GM12878 (cell line): Measurements from ENCODE around the gene BIRC6. TPM values are rescaled to one million over a fixed set of nuclear protein-coding genes. Genes with fewer than 3 reads are reported as not detected.

Experiments
- ATAC-seq: fragments of 200-7000 bp; cut with Tn5 transposase; 3 replicates; pipeline ENCODE4 v1.9.1; 2020; ENCODE audit warnings: mild to moderate bottlenecking, moderate library complexity
- BruUV-seq: library from RNA; stranded (reverse); fragments of 400-500 nt; replicated peaks from 2 replicates; lab custom pipeline; 2021; lab: Mats Ljungman, UMichigan
- CTCF ChIA-PET: fragments of 300-600 bp; sonication (Branson Sonifier 250); formaldehyde crosslinking; extraction: SDS; loops from one replicate; lab custom pipeline; 2021; ENCODE audit warnings: inconsistent platforms; lab: Yijun Ruan, JAX
- POLR2A ChIA-PET: fragments of 350-600 bp; formaldehyde crosslinking; extraction: SDS; loops from one replicate; lab custom pipeline; 2021; ENCODE audit warnings: inconsistent platforms; lab: Charles Lee
- RAD21 ChIA-PET: fragments of 300-600 bp; sonication (Branson Sonifier 250); formaldehyde crosslinking; loops from one replicate; lab custom pipeline; 2023; ENCODE audit warnings: antibody characterized with exemption; ENCODE audit not compliant: unreplicated experiment; lab: Charles Lee
- SMC1A ChIA-PET: fragments of 300-600 bp; sonication (Branson Sonifier 250); formaldehyde crosslinking; loops from one replicate; lab custom pipeline; 2023; ENCODE audit not compliant: unreplicated experiment, uncharacterized antibody; lab: Charles Lee
- DNase-seq: peaks from one replicate; pipeline ENCODE4 v3.0.0-alpha.2; 2011; ENCODE audit warnings: low read depth, low spot score
- FAIRE-seq: peaks from 3 replicates; lab custom pipeline; 2011; peaks lifted over from hg19 to GRCh38; lab: Jason Lieb, UNC
- H2AFZ ChIP-seq: 2 replicates; pipeline ENCODE4 v1.6.0; 2011; ENCODE audit warnings: low read depth, low read length, control low read depth; ENCODE audit not compliant: control insufficient read depth
- H3K27ac ChIP-seq: 2 replicates; pipeline ENCODE4 v1.5.1; 2011; ENCODE audit warnings: control low read depth; ENCODE audit not compliant: control insufficient read depth, insufficient read depth
- H3K27me3 ChIP-seq, 2 experiments: replicated peaks in 1 of 2; 2 replicates each; pipeline versions ENCODE4 v1.6.0 to v1.6.1; 2011; ENCODE audit warnings: low read length in 1 of 2; ENCODE audit not compliant: control insufficient read depth in 2 of 2, insufficient read depth in 2 of 2
- H3K36me3 ChIP-seq, 2 experiments: 2 replicates each; pipeline ENCODE4 v1.5.1; 2011; ENCODE audit warnings: low read length in 1 of 2; ENCODE audit not compliant: control insufficient read depth in 2 of 2, insufficient read depth in 2 of 2
- H3K4me1 ChIP-seq: 2 replicates; pipeline ENCODE4 v1.6.1; 2011; ENCODE audit warnings: mild to moderate bottlenecking, low read length, moderate library complexity, mixed read lengths; ENCODE audit not compliant: control insufficient read depth, insufficient read depth
- H3K4me2 ChIP-seq: 2 replicates; pipeline ENCODE4 v1.6.0; 2011; ENCODE audit warnings: control low read depth; ENCODE audit not compliant: control insufficient read depth, insufficient read depth
- H3K4me3 ChIP-seq: fragments of 200-600 bp; sonication (generic); 2 replicates; pipeline ENCODE4 v1.5.1; 2016
- H3K79me2 ChIP-seq: 2 replicates; pipeline ENCODE4 v1.6.0; 2011; ENCODE audit warnings: low read length; ENCODE audit not compliant: control insufficient read depth, insufficient read depth
- H3K9ac ChIP-seq: 2 replicates; pipeline ENCODE4 v1.8.0; 2011; ENCODE audit warnings: low read length, control low read depth, mixed read lengths; ENCODE audit not compliant: control insufficient read depth, insufficient read depth
- H3K9me3 ChIP-seq: replicated peaks from 3 replicates; pipeline ENCODE4 v1.5.1; 2011; ENCODE audit warnings: mild to moderate bottlenecking, low read length; ENCODE audit not compliant: control insufficient read depth, insufficient read depth
- H4K20me1 ChIP-seq: 2 replicates; pipeline ENCODE4 v1.6.0; 2011; ENCODE audit not compliant: control insufficient read depth, insufficient read depth
- CEBPB ChIP-seq, 2 experiments: fragments of 150-350 bp in 1 of 2; IDR thresholded peaks; 2 replicates each; pipeline ENCODE4 v1.6.1; 2012 to 2014; ENCODE audit warnings: low read depth in 2 of 2, low read length in 2 of 2, borderline replicate concordance in 1 of 2, inconsistent platforms in 1 of 2
- EED ChIP-seq: sonication (generic); IDR thresholded peaks from 2 replicates; pipeline ENCODE4 v1.6.1; 2016; ENCODE audit warnings: antibody characterized with exemption, low read depth
- EP300 ChIP-seq, 2 experiments: fragments of 150-350 bp in 1 of 2; IDR thresholded peaks; 2 replicates each; pipeline ENCODE4 v1.6.1; 2011 to 2012; ENCODE audit warnings: low read depth in 2 of 2, low read length in 2 of 2, borderline replicate concordance in 1 of 2, improper control_type of control experiment in 1 of 2, inconsistent platforms in 1 of 2; ENCODE audit not compliant: control insufficient read depth in 1 of 2
- HDAC2 ChIP-seq: fragments of 200-600 bp; sonication (generic); IDR thresholded peaks from 2 replicates; pipeline ENCODE4 v1.6.1; 2017
- MTA2 ChIP-seq: fragments of 450-650 bp; IDR thresholded peaks from 2 replicates; pipeline ENCODE4 v1.6.1; 2016; ENCODE audit warnings: low read depth, mild to moderate bottlenecking, moderate library complexity
- MXI1 ChIP-seq: fragments of 150-350 bp; IDR thresholded peaks from 2 replicates; pipeline ENCODE4 v1.6.1; 2011; ENCODE audit warnings: low read depth, mild to moderate bottlenecking, inconsistent platforms, low read length, improper control_type of control experiment
- NR2C2 ChIP-seq: IDR thresholded peaks from 2 replicates; pipeline ENCODE4 v1.6.1; 2011; ENCODE audit warnings: borderline replicate concordance, low read depth; ENCODE audit not compliant: control insufficient read depth, insufficient read length
- POLR2A ChIP-seq: IDR thresholded peaks from 2 replicates; pipeline ENCODE4 v1.6.1; 2011; ENCODE audit warnings: low read depth, mild to moderate bottlenecking, low read length
- RCOR1 ChIP-seq: conservative IDR thresholded peaks from 2 replicates; pipeline ENCODE4 v1.6.1; 2012; ENCODE audit warnings: low read depth, low read length, improper control_type of control experiment
- USF1 ChIP-seq: IDR thresholded peaks from 2 replicates; pipeline ENCODE4 v1.6.1; 2011; ENCODE audit warnings: borderline replicate concordance, low read depth, mild to moderate bottlenecking, moderate library complexity, mixed read lengths, low read length; ENCODE audit not compliant: insufficient read depth; ENCODE audit errors: extremely low read length
- WGBS: methylation state at CpG from one replicate; pipeline ENCODE4 v1.1.6; 2016; ENCODE audit warnings: low lambda C conversion rate; ENCODE audit not compliant: insufficient replicate concordance, insufficient coverage; ENCODE audit errors: missing lambda C conversion rate; 5-methylcytosine and 5-hydroxymethylcytosine counted together
- in situ Hi-C: fragments of 300-500 bp; cut with MboI; formaldehyde crosslinking; loops from 9 replicates; pipeline ENCODE4 v1.14.3; 2018; ENCODE audit warnings: mixed read lengths
- intact Hi-C: fragments of 100-400 bp; cut with micrococcal nuclease; formaldehyde crosslinking; loops from one replicate; pipeline ENCODE4 v1.14.2; 2022; ENCODE audit not compliant: unreplicated experiment
- polyA plus RNA-seq, 11 experiments: library from polyadenylated mRNA; depleted of rRNA in 4 of 11; unstranded in 6 of 11; stranded (reverse) in 5 of 11; fragments of >200 nt; fragmentation: Nextera tagmentation in 4 of 11; fragmentation: Illumina TruSeq in 1 of 11; extraction: Ambion mirVana in 4 of 11; extraction: Trizol in 1 of 11; gene quantifications; 1 replicate in 1 of 11; 2 replicates in 10 of 11; pipeline versions ENCODE4 v1.2.1 to v1.2.3, GENCODE V29; 2011 to 2016; ENCODE audit warnings: inconsistent platforms in 2 of 11, missing spikeins in 2 of 11, low read depth in 1 of 11
- total RNA-seq, 4 experiments: library from RNA; depleted of rRNA in 3 of 4; stranded (reverse); fragments of >200 nt in 3 of 4; fragmentation: Illumina TruSeq in 1 of 4; extraction: Trizol in 1 of 4; gene quantifications; 2 replicates each; pipeline versions ENCODE4 v1.2.1 to v1.2.3, GENCODE V29; 2013 to 2021
- TF ChIP-seq, protein P1 (sequence below): fragments of 450-650 bp; IDR thresholded peaks from 2 replicates; pipeline ENCODE4 v1.6.1; 2017; ENCODE audit warnings: antibody characterized with exemption, mild to moderate bottlenecking, moderate library complexity
- TF ChIP-seq, protein P2 (sequence below): fragments of 450-650 bp; IDR thresholded peaks from 2 replicates; pipeline ENCODE4 v1.6.1; 2017; ENCODE audit warnings: mild to moderate bottlenecking
- TF ChIP-seq, protein P3 (sequence below): IDR thresholded peaks from 2 replicates; pipeline ENCODE4 v1.6.1; 2012; ENCODE audit warnings: improper control_type of control experiment, low read depth, low read length; ENCODE audit not compliant: insufficient replicate concordance

BIRC6 gene
- total and polyA plus RNA-seq, 10 of the 15 experiments (the other 5 are each of a cell fraction or from before 2014, with no cell fraction given): 18.8 to 118 (median 55.0) TPM

- TSS peak; percentile 41 for BruUV-seq
- no peak for DNase-seq
- H4K20me1 ChIP-seq: no peaks in the 10 kb centered on the region
- TF ChIP-seq CEBPB (IDR thresholded peaks at IDR 0.05; ENCODE audit: borderline replicate concordance in 1 of 2, low read depth in 2 of 2, low read length in 2 of 2): no peak
- TF ChIP-seq, protein P1, sequence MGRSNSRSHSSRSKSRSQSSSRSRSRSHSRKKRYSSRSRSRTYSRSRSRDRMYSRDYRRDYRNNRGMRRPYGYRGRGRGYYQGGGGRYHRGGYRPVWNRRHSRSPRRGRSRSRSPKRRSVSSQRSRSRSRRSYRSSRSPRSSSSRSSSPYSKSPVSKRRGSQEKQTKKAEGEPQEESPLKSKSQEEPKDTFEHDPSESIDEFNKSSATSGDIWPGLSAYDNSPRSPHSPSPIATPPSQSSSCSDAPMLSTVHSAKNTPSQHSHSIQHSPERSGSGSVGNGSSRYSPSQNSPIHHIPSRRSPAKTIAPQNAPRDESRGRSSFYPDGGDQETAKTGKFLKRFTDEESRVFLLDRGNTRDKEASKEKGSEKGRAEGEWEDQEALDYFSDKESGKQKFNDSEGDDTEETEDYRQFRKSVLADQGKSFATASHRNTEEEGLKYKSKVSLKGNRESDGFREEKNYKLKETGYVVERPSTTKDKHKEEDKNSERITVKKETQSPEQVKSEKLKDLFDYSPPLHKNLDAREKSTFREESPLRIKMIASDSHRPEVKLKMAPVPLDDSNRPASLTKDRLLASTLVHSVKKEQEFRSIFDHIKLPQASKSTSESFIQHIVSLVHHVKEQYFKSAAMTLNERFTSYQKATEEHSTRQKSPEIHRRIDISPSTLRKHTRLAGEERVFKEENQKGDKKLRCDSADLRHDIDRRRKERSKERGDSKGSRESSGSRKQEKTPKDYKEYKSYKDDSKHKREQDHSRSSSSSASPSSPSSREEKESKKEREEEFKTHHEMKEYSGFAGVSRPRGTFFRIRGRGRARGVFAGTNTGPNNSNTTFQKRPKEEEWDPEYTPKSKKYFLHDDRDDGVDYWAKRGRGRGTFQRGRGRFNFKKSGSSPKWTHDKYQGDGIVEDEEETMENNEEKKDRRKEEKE: no peak
- TF ChIP-seq RCOR1: no peak
- no peak for TF ChIP-seq MTA2
- no peak for TF ChIP-seq NR2C2
- no peak for TF ChIP-seq USF1
- no peak for TF ChIP-seq POLR2A
- no peak for TF ChIP-seq MXI1
- no peak for TF ChIP-seq HDAC2
- TF ChIP-seq EED: no peak
- TF ChIP-seq, protein P2, sequence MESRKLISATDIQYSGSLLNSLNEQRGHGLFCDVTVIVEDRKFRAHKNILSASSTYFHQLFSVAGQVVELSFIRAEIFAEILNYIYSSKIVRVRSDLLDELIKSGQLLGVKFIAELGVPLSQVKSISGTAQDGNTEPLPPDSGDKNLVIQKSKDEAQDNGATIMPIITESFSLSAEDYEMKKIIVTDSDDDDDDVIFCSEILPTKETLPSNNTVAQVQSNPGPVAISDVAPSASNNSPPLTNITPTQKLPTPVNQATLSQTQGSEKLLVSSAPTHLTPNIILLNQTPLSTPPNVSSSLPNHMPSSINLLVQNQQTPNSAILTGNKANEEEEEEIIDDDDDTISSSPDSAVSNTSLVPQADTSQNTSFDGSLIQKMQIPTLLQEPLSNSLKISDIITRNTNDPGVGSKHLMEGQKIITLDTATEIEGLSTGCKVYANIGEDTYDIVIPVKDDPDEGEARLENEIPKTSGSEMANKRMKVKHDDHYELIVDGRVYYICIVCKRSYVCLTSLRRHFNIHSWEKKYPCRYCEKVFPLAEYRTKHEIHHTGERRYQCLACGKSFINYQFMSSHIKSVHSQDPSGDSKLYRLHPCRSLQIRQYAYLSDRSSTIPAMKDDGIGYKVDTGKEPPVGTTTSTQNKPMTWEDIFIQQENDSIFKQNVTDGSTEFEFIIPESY: no peak
- no peak for TF ChIP-seq EP300 (IDR thresholded peaks at IDR 0.05; ENCODE audit: borderline replicate concordance in 1 of 2, control insufficient read depth in 1 of 2, low read depth in 2 of 2, low read length in 2 of 2)
- TF ChIP-seq, protein P3, sequence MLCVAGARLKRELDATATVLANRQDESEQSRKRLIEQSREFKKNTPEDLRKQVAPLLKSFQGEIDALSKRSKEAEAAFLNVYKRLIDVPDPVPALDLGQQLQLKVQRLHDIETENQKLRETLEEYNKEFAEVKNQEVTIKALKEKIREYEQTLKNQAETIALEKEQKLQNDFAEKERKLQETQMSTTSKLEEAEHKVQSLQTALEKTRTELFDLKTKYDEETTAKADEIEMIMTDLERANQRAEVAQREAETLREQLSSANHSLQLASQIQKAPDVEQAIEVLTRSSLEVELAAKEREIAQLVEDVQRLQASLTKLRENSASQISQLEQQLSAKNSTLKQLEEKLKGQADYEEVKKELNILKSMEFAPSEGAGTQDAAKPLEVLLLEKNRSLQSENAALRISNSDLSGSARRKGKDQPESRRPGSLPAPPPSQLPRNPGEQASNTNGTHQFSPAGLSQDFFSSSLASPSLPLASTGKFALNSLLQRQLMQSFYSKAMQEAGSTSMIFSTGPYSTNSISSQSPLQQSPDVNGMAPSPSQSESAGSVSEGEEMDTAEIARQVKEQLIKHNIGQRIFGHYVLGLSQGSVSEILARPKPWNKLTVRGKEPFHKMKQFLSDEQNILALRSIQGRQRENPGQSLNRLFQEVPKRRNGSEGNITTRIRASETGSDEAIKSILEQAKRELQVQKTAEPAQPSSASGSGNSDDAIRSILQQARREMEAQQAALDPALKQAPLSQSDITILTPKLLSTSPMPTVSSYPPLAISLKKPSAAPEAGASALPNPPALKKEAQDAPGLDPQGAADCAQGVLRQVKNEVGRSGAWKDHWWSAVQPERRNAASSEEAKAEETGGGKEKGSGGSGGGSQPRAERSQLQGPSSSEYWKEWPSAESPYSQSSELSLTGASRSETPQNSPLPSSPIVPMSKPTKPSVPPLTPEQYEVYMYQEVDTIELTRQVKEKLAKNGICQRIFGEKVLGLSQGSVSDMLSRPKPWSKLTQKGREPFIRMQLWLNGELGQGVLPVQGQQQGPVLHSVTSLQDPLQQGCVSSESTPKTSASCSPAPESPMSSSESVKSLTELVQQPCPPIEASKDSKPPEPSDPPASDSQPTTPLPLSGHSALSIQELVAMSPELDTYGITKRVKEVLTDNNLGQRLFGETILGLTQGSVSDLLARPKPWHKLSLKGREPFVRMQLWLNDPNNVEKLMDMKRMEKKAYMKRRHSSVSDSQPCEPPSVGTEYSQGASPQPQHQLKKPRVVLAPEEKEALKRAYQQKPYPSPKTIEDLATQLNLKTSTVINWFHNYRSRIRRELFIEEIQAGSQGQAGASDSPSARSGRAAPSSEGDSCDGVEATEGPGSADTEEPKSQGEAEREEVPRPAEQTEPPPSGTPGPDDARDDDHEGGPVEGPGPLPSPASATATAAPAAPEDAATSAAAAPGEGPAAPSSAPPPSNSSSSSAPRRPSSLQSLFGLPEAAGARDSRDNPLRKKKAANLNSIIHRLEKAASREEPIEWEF: no peak
- TF ChIP-seq, all 136 proteins: peak for 0
- RAD21 ChIA-PET: no interaction called here
- ATAC-seq (no peak), FAIRE-seq (no peak)
- Histone ChIP-seq H3K9ac (no peak overlapping the region), H3K4me1 (no peaks in the 10 kb centered on the region), H3K4me3 (no peak overlapping the region), H3K27me3 (no peaks in the 10 kb centered on the region), H3K4me2 (no peak overlapping the region), H3K79me2 (no peaks in the 10 kb centered on the region), H3K27ac (no peak overlapping the region), H2AFZ (no peak overlapping the region), H3K36me3 (peaks cover 2 to 33% of the 10 kb centered on the region in 2 experiments), H3K9me3 (no peaks in the 10 kb centered on the region)
- intact Hi-C loops (no loop called here), in situ Hi-C loops (no loop called here)
- POLR2A ChIA-PET: no interaction called here
- CTCF ChIA-PET: interaction anchor here (0.9 to 1.1 kb wide), 2 partner anchors 10 to 16 kb away, joined by 4 read pairs; no protein-coding TSS in a partner anchor
- SMC1A ChIA-PET: no interaction called here
- 100% methylated on average over 1 of the region's 1 CpG for WGBS
These were observed 149.6 kb downstream of the BIRC6 start for GRCh38 chr2:32506446-32506845.
